ENCODE measurements around the gene FAU.

The FAU gene

DNA sequence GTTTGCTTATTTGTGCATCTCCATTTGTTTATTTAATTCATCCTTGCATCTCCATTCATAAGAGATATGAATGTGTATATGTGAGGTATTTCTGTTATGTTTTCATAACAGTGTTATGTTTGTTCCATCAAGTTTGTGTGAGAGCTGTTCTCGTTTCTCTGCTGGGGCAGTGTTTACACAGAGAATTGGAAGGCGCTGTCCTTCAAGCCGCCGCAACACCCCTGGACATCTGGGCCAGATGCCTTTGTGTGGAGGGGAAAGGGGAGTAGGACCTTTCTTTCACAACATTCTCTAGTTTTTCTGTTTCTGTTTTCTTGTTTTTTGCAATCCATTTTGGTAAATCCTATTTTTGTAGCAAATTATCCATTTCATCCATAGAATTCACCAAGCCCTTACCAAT, 17.3 kb downstream of the FAU start:
- DNase-seq, result no peak

DNA sequence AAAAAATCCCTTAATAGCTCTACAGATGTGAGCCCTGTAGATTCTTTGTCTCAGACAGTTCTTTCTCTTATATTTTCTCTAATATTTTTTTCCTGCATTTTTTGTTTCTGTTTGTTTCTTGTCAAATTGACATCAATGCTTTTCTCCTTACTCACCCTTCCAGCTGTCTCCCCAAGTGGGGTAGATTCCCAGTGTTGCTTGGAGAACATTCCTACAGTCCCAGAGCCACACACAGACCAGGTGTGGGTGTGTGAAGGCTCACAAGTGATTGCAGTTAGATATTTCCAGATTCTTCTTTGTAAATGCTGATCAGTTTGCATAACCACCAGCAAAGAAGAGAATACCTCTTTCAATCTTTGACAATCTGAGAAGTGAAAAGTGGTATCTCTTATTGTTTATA, 18.5 kb downstream of the FAU start:
- no peak for DNase-seq

DNA sequence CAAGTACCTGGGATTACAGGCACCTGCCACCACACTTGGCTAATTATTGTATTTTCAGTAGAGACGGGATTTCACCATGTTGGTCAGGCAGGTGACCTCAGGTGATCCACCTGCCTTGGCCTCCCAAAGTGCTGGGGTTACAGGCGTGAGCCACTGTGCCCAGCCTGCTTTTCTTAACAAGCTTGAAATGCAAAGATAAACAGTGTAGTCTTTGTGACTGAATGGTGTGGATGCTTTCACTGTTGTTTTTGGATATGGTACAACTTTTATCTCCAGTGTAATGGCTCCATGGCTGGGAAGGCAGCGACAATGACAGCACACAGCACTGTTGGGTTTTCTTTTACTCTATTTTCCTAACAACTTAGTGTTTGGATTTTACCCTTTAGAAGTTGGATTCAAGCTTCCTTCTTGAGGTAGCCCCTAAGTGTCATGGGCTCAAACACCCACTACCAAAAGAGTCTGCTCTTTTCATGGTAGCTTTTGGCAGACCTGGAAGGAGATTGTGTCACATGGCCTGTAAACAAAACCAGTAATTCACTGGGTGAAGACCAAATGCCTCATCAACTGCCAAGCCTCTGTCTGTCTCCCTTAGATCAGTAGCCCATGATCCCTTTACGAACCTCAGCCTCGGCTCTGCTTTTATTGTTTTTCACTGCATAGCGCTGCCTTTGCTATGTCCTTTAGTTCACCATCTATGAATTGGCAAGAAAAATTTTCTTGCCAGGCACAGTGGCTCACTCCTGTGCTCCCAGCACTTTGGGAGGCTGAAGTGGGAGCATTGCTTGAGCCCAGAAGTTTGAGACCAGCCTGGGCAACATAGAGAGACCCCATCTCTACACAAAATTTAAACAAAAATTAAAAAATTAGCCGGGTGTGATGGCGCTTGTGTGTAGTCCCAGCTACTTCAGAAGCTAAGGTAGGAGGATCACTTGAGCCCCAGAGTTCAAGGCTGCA, 19.5 kb downstream of the FAU start:
- DNase-seq, result no peak

- no peak for DNase-seq
Measured at GRCh38 chr11:65100674-65101350, 21.1 kb downstream of the FAU start.

DNA sequence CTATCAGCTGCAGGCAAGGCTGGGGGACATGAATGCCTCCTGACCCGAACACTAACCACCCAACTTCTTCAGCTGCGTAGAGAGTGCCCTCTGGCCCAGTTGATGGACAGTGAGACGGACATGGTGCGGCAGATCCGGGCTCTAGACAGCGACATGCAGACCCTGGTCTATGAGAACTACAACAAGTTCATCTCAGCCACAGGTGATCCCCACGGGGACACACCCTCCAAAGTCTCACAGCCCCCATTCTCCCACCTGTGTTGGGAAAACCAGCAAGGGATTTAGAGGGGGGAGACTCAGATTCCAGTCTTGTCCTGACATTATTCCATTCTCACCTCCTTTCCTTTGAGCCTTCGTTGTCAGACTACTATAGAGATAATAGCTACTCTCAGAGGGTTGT, 25.0 kb downstream of the FAU start:
- no peak for DNase-seq

DNA sequence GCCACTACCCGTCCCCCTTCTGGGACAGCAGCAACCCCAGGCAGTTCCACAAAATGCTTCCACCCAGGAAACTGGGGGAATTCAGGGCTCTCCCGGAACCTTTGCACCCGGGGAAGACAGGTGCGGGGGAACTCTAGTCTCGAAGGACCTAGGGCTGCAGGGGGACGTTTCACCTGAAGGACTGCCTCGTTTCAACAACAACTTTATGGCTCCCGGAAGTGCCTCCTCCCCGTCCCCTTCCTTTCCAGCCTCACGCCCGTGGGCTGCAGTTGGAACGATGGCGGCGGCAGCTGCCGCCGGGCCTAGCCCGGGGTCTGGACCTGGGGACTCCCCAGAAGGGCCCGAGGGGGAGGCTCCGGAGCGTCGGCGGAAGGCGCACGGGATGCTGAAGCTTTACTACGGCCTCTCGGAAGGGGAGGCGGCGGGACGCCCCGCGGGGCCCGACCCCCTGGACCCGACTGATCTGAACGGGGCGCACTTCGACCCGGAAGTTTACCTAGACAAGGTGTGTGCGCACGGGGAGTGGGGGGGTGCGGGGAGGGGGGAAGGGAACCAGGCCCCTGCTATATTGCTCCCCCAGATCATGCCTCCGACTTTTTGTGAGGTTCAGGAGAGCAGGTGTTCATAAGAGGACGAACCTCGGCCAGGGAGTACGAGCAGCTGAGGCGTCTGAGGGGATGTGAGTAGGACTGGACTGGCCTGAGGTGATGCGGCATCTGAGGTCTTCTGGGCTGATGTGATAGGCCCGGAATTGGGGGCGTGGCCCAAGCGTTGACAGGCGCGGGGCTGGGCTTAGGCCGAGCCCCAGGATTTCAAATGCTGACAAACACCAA, 25.7 kb downstream of the FAU start, which contains the start of gene VPS51:
Gene VPS51, plus strand, starts transcription at position 241 of the 833 bp plus-strand sequence. Its CDS starts 37 bp downstream, at position 278.
- peak; percentile 79 for DNase-seq

DNA sequence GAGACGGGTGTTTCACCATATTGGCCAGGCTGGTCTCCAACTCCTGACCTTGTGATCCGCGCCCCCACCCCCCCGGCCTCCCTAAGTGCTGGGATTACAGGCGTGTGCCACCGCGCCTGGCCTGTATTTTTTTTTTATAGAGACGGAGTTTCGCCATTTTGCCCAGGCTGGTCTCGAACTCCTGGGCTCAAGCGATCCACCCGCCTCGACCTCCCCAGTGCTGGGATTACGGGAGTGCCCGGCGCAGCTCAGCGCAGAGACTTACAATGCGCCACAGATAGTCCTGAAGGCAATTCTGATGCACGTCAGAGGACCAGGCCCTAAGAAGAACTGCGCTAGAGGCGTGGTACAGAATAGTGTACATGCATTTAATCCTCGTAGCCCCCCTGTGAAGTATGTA, 26.5 kb downstream of the FAU start:
- DNase-seq, result no peak

GRCh38 chr11:65090628-65091027, 31.3 kb downstream of the FAU start:
- no peak for DNase-seq

- no peak for DNase-seq
Measured at GRCh38 chr11:65089621-65090020, 32.3 kb downstream of the FAU start.

GRCh38 chr11:65087827-65088226, 34.1 kb downstream of the FAU start:
- DNase-seq, result no peak

- DNase-seq, result no peak
Measured at GRCh38 chr11:65087216-65087615, 34.7 kb downstream of the FAU start.

- no peak for DNase-seq
Measured at GRCh38 chr11:65086809-65087208, 35.1 kb downstream of the FAU start.

DNA sequence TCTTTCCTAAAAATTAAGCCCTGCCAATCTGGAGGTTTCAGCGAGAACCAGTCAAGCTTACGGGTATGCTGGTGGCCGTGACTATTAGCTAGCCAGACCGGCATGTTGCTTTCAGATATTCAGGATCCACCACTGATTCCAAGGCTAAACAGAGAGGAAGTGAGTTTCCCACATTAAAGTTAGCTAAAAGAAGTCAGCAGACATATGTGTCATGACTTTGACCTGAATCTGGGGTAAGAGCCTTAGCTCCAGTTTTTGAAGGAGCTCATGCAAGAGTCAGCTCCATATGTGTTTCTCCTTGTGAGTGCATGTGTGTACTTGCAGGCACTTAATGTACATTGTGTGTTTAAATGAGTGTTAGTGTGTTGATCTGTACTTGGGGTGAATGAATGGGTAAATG, 36.5 kb downstream of the FAU start:
- no peak for DNase-seq

DNA sequence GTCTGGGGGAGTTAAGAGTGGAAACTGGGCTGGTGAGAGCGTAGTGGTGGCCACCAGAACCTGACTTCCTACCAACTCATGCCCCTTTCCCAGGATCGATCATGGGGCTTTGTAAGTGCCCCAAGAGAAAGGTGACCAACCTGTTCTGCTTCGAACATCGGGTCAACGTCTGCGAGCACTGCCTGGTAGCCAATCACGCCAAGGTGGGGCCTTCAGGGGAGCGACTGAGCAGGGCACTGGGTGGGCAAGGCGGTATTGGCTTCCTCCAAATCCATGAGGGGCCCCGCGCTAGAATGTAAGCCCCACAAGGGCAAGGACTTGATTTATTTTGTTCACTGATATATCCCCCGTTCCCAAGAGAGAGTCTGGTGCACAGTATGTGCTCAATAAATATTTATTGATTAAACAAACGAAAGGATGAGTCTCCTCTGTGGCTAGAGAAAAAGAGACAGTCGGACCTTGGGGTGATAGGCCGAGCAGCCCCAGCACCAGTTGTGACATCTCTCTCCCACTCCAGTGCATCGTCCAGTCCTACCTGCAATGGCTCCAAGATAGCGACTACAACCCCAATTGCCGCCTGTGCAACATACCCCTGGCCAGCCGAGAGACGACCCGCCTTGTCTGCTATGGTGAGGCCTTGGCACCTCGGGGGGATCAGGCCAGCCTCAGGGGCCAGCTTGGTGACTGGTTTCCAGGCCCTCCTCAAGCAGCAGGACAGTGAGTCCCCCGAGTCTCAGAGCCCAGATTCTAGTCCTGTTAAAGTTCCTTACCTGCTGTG, 37.1 kb downstream of the FAU start:
- DNase-seq, result no peak

- peak; percentile 84 for DNase-seq
Measured at GRCh38 chr11:65083834-65084597, 37.9 kb downstream of the FAU start, which contains the start of the genes CDCA5 and ZFPL1. TSS of gene CDCA5 (minus strand) at chr11:65084040. CDS start at chr11:65083978, 62 bp downstream. TSS of gene ZFPL1 (plus strand) at chr11:65084222. CDS start at chr11:65084699, 477 bp downstream.

DNA sequence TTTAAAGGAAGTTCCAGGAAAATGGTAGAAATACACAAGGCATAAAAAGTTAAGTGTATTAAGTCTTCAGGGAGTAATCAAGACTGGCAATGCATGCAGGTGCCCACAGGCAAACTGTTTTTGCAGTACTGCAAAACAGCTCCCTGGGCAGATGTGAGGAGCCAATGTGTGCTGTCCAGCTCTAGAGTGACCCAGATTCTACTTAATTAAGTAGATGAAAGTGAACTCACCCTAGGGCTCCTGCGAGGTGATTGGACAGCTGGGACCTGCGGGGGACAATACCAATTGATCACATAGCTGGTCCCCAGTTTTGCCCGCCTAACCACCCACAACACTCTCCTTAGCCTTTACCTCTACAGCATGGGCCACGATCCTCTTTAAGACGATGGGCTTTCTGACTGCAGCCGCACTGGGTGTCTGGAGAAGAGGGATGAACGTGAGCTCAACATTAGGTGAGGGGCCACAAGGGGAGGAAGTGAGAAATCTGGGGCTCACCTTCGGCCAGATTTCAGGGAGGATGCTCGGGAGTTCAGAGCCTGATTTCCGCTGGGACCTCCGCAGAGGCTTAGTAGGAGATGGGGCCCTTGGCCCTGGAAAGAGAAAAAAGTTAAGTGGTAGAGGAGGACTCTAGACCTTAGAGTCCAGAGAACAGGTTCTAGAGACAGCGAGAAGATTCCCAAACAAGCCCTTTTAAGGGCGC, 38.6 kb downstream of the FAU start:
- DNase-seq, result no peak

- DNase-seq, result no peak
Measured at GRCh38 chr11:65078786-65079342, 43.1 kb downstream of the FAU start.

- peak; percentile 34 for DNase-seq
Measured at GRCh38 chr11:65078151-65078550, 43.8 kb downstream of the FAU start.

- peak; percentile 7 for DNase-seq
Measured at GRCh38 chr11:65077451-65077850, 44.5 kb downstream of the FAU start.

DNA sequence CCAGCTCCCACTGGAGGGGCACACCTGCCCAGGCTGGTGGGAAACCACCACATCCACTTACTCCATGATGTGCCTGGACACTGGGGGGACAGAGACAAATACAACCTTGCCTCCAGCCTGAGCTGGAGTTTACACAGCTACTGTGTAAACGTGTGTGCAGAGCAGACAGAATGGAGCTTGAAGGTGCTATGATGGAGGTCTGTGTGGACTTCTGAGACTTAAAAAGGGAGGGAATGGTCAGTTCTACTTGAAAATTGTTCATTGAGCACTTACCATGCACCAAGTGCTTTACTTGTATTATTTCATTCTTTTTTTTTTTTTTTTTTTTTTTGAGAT, 49.3 kb downstream of the FAU start:
- no peak for DNase-seq

Measured in NCI-H1694 treated with DMSO at 0.1 percent for 48 hours (cell line).